AG04449 (cell line): Measurements from ENCODE around the gene ABHD16A.

Experiments
- CTCF ChIA-PET: fragments of 350-600 bp; formaldehyde crosslinking; extraction: SDS; loops from one replicate; lab custom pipeline; 2021; ENCODE audit warnings: antibody characterized with exemption; lab: Yijun Ruan, JAX
- POLR2A ChIA-PET: fragments of 400-600, 350-600 bp; formaldehyde crosslinking; extraction: SDS; loops from one replicate; lab custom pipeline; 2020; ENCODE audit warnings: antibody characterized with exemption, inconsistent platforms; lab: Yijun Ruan, JAX
- DNase-seq: peaks from one replicate; pipeline ENCODE4 v3.0.0-alpha.2; 2010; ENCODE audit warnings: low read depth, low spot score
- H3K4me3 ChIP-seq: 2 replicates; pipeline ENCODE4 v1.5.1; 2011; ENCODE audit warnings: low read depth, mild to moderate bottlenecking, control low read depth, low read length
- TF ChIP-seq, protein P1 (sequence below): IDR thresholded peaks from one replicate; pipeline ENCODE4 v1.5.1; 2011; ENCODE audit warnings: mild to moderate bottlenecking, moderate library complexity, low read length, control low read depth, inconsistent platforms; ENCODE audit not compliant: insufficient read depth; ENCODE audit errors: missing control alignments

ABHD16A gene

GRCh38 chr6:31737315-31737990 is 34.3 kb upstream of the ABHD16A start:
- ChIA-PET CTCF (interaction anchor here (1.0 to 4.7 kb wide), 10 partner anchors 8 to 93 kb away, joined by 3 to 24 read pairs (median 5); partner anchors contain the start of genes ABHD16A, DDAH2, HSPA1A and HSPA1L), POLR2A (interaction anchor here (1.0 to 6.0 kb wide), 6 partner anchors 8 to 90 kb away, joined by 3 to 32 read pairs (median 4); partner anchors contain the start of genes DDAH2, HSPA1A, HSPA1B and HSPA1L)
- DNase-seq, result no peak
- H3K4me3 ChIP-seq, result peak overlapping the region; percentile 1
- TF ChIP-seq, protein P1, sequence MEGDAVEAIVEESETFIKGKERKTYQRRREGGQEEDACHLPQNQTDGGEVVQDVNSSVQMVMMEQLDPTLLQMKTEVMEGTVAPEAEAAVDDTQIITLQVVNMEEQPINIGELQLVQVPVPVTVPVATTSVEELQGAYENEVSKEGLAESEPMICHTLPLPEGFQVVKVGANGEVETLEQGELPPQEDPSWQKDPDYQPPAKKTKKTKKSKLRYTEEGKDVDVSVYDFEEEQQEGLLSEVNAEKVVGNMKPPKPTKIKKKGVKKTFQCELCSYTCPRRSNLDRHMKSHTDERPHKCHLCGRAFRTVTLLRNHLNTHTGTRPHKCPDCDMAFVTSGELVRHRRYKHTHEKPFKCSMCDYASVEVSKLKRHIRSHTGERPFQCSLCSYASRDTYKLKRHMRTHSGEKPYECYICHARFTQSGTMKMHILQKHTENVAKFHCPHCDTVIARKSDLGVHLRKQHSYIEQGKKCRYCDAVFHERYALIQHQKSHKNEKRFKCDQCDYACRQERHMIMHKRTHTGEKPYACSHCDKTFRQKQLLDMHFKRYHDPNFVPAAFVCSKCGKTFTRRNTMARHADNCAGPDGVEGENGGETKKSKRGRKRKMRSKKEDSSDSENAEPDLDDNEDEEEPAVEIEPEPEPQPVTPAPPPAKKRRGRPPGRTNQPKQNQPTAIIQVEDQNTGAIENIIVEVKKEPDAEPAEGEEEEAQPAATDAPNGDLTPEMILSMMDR, result no peak

DNA sequence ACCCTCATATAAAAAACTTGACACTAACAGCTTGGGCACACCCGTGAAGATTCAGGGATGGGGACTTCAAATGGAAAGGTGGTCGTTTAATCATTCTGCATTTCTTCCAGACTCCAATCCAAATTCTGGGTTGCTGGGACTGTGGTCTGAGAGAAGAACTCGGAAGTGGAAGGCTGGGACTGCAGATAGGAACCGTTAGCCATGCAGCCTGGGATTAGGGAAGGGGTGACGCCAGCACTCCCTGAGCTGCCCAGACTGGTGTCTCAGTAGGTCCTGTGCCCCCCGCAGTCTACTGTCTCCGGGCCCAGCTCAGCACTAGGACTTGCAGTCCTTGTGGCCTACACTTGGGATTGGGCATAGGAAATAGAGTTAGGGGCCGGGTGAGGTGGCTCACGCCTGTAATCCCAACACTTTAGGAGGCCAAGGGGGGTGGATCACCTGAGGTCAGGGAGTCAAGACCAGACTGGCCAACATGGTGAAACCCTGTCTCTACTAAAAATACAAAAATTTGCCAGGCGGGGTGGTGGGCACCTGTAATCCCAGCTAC is 33.7 kb upstream of the ABHD16A start:
- H3K4me3 ChIP-seq, result peak overlapping the region; percentile 95
- TF ChIP-seq, protein P1, result no peak
- ChIA-PET CTCF (interaction anchor here (0.8 to 4.7 kb wide), 8 partner anchors 7 to 93 kb away, joined by 3 to 24 read pairs (median 7); partner anchors contain the start of genes ABHD16A, DDAH2, HSPA1A and HSPA1L), POLR2A (interaction anchor here (0.6 to 6.0 kb wide), 6 partner anchors 33 to 90 kb away, joined by 3 to 32 read pairs (median 3); partner anchors contain the start of genes C6orf47, HSPA1A, HSPA1B and HSPA1L)
- DNase-seq, result no peak

- no peak for DNase-seq
- CTCF ChIA-PET, result interaction anchor here (0.8 to 3.3 kb wide), 6 partner anchors 11 to 94 kb away, joined by 3 to 14 read pairs (median 3); no protein-coding TSS in a partner anchor
- H3K4me3 ChIP-seq, result peak within 1 kb of the TSS; percentile 95
- POLR2A ChIA-PET, result interaction anchor here (0.6 to 6.0 kb wide), 5 partner anchors 34 to 91 kb away, joined by 3 to 32 read pairs (median 3); partner anchors contain the start of genes C6orf47, HSPA1A, HSPA1B and HSPA1L
- TF ChIP-seq, protein P1, result no peak
Observed at GRCh38 chr6:31736021-31736767, 33.1 kb upstream of the ABHD16A start, which contains the start of gene CLIC1. TSS of gene CLIC1 (minus strand) at chr6:31736530. CDS start at chr6:31736300, 230 bp downstream.

GRCh38 chr6:31734821-31735406 is 31.8 kb upstream of the ABHD16A start:
- TF ChIP-seq, protein P1, result no peak
- H3K4me3 ChIP-seq, result peak overlapping the region; percentile 95
- CTCF ChIA-PET, result interaction anchor here (0.9 to 1.2 kb wide), 3 partner anchors 10 to 56 kb away, joined by 3 read pairs; no protein-coding TSS in a partner anchor
- DNase-seq, result no peak
- POLR2A ChIA-PET, result interaction anchor here (0.7 to 6.0 kb wide), 5 partner anchors 29 to 122 kb away, joined by 3 to 32 read pairs (median 4); partner anchors contain the start of genes HSPA1A, HSPA1B and HSPA1L

- DNase-seq, result no peak
- TF ChIP-seq, protein P1, result no peak
- ChIA-PET POLR2A (interaction anchor here (0.7 to 6.0 kb wide), 5 partner anchors 28 to 123 kb away, joined by 3 to 32 read pairs (median 4); partner anchors contain the start of genes HSPA1A, HSPA1B and HSPA1L), CTCF (interaction anchor here (0.9 to 1.2 kb wide), 2 partner anchors 9 to 57 kb away, joined by 3 read pairs; no protein-coding TSS in a partner anchor)
- H3K4me3 ChIP-seq, result peak overlapping the region; percentile 95
Observed at GRCh38 chr6:31734247-31734820, 31.2 kb upstream of the ABHD16A start.
